Stimulated activated CD4-positive, alpha-beta T cell treated with anti-CD3 and anti-CD28 coated beads, Interleukin-4, amount 100 ng/mL, for 48 hours (primary cell): ENCODE measurements around the gene CTRB1.

ENCODE experiments used
- DNase-seq, 2 donors: peaks; one replicate each; pipeline ENCODE4 v3.0.0-alpha.2; 2020; ENCODE audit warnings: low read depth in 2 of 2

Gene CTRB1

GRCh38 chr16:75218256-75219076 lies at the start of gene CTRB1:
Gene CTRB1, plus strand, starts transcription at chr16:75218988. Its CDS starts 20 bp downstream, at chr16:75219008.
- no peak for DNase-seq

GRCh38 chr16:75169899-75170405 lies 48.8 kb upstream of the CTRB1 start:
- DNase-seq = no peak

GRCh38 chr16:75172578-75172977 lies 46.2 kb upstream of the CTRB1 start:
- DNase-seq = no peak

GRCh38 chr16:75175074-75175473 lies 43.7 kb upstream of the CTRB1 start:
- no peak for DNase-seq

- DNase-seq = no peak
These were observed 41.9 kb upstream of the CTRB1 start for GRCh38 chr16:75176926-75177325.

GRCh38 chr16:75179208-75179607 lies 39.6 kb upstream of the CTRB1 start:
- DNase-seq = no peak

- no peak for DNase-seq
These were observed 37.2 kb upstream of the CTRB1 start for GRCh38 chr16:75181630-75182029.

- no peak for DNase-seq
These were observed 29.8 kb upstream of the CTRB1 start for GRCh38 chr16:75188832-75189477.

- DNase-seq = no peak
These were observed 29.0 kb upstream of the CTRB1 start for GRCh38 chr16:75189638-75190245.

- no peak for DNase-seq
These were observed 26.1 kb upstream of the CTRB1 start for GRCh38 chr16:75192606-75193264.

- no peak for DNase-seq
These were observed 25.5 kb upstream of the CTRB1 start for GRCh38 chr16:75193265-75193650.

GRCh38 chr16:75193730-75194444 lies 24.9 kb upstream of the CTRB1 start:
- DNase-seq = no peak

GRCh38 chr16:75195811-75196790 lies 22.7 kb upstream of the CTRB1 start:
- no peak for DNase-seq

- DNase-seq = no peak
These were observed 22.0 kb upstream of the CTRB1 start for GRCh38 chr16:75196836-75197235.

GRCh38 chr16:75197522-75198134 lies 21.2 kb upstream of the CTRB1 start:
- no peak for DNase-seq

- DNase-seq = no peak
These were observed 20.6 kb upstream of the CTRB1 start for GRCh38 chr16:75198135-75198600.

GRCh38 chr16:75202069-75202590 lies 16.7 kb upstream of the CTRB1 start:
- DNase-seq = no peak

GRCh38 chr16:75203096-75203495 lies 15.7 kb upstream of the CTRB1 start:
- no peak for DNase-seq

- no peak for DNase-seq
These were observed 14.9 kb upstream of the CTRB1 start for GRCh38 chr16:75203667-75204409.
